GM19035 (cell line): ENCODE data around the gene EPDR1.

Experiments used
- ATAC-seq: cut with Tn5 transposase; IDR thresholded peaks from one replicate; pipeline ENCODE4 v1.9.1; 2021; ENCODE audit not compliant: unreplicated experiment

The EPDR1 gene

GRCh38 chr7:37973915-37974314 lies 53.5 kb downstream of the EPDR1 start:
- no peak for ATAC-seq

GRCh38 chr7:37974711-37975110 lies 54.3 kb downstream of the EPDR1 start:
- no peak for ATAC-seq

- ATAC-seq, result no peak
Measured at GRCh38 chr7:37977243-37977642, 56.8 kb downstream of the EPDR1 start.

GRCh38 chr7:37981664-37982063 lies 61.2 kb downstream of the EPDR1 start:
- ATAC-seq, result no peak

DNA sequence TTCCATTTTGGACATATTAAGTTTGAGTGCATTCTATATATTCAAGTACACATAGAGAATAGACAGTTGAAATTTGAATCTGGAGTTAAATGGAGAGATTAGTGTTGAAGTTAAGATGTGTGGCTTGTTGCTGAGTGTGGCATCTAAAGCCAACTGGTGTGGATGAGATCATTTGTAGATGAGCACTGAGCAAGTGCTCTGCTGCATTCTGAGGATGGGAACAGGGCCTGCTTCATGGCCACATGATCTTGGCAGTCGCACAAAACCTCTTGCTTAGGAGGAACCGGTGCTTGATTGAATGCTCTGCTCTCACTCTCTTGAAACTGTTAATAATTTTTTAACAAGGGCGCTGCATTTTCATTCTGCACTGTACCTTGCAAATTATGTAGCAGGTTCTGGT lies 62.0 kb downstream of the EPDR1 start:
- ATAC-seq, result no peak

GRCh38 chr7:37984750-37985390 lies 64.4 kb downstream of the EPDR1 start:
- no peak for ATAC-seq

DNA sequence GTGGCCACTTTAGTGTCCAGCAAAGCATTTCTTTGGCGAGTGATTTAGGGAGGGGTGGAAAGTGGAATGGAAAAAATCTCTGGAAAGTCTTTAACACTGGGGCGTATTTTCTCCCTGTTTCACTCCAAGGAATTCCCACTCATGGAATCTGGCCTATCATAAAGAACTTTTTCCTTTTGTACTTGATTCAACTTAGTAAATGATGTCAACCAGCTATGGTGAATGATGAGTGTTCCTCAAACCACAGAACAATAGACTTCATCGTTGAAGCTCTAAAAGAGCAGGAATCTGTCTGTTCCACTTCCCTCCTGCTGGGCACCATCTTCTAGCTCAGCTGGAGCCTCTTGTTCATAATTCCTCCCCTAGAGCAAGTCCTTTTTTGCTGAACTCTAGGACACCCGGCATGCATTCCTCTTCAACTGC lies 66.5 kb downstream of the EPDR1 start:
- ATAC-seq, result no peak

DNA sequence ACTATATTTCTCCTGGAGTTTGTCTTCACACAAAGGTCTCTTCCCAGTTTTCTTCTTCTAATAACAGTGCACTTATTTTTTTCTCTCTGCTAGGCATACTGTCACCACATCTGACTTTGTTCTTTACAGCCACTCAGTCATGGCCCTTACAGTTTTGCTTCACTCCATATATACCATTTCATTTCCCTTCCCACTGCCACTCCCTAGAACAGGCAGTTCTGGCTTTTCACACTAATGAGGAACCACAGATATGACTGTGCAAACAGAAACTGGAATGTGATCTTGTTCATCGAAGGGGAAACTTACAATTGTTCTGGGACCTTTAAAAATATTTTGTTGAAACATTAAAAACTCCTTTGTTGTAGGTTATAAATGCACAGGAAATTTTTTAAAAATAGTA lies 67.3 kb downstream of the EPDR1 start:
- ATAC-seq, result no peak

DNA sequence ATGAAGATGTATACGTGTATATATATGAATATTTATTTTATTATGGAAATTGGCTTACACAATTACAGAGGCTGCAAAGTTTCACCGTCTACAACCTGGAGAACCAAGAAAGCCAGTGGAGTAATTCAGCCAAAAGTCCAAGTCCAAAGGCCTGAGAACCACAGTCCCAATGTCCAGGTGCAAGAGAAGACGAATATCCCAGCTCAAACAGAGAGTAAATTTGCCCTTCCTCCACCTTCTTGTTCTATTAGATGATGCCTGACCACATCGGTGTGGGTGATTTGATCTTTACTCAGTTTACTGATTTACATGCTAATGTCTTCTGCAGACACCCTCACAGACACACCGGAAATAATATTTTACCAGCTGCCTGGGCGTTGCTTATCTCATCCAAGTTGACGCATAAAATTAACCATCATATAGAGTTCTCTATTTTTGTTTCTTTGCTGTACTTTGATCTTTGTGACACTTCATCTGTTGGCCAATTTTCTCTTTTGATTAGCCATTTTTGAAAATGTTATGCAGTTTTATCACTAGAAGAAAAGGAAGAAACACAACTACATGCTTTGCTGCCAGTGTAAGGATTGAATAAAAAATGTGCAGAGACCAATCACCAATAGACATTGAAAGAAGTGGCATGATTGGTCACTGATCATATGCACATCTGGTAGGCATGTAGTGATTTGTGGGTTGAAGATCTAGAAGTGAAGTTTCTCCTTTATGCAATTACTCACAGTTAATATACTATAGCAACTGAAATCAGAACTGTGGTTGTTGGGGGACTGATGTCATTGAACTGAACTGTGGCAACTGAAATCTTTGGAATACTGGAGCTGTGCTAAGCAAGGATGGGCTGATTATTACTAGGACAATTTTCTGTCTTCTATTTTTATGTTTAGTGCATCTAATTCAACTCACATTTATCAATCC lies 68.5 kb downstream of the EPDR1 start:
- ATAC-seq, result no peak

DNA sequence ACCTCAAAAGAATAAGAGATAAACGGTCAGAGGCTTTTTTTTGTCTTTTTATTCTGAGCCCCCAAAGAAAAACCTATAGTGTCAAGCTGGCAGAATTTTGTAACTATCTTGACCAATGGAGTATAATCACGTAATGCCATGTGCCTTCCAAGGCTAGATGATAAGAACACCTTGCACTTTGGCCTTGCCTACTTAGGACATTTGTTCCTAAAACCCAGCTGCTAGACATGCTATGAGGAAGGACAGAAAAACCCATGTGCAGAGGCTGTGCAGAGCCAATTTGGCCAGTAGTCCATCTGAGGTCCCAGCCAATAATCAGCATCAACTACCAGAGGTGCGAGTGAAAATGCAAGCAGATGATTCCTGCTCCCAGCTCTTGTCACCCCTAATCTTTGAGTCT lies 69.9 kb downstream of the EPDR1 start:
- ATAC-seq, result no peak

GRCh38 chr7:37993060-37993501 lies 72.6 kb downstream of the EPDR1 start:
- no peak for ATAC-seq

DNA sequence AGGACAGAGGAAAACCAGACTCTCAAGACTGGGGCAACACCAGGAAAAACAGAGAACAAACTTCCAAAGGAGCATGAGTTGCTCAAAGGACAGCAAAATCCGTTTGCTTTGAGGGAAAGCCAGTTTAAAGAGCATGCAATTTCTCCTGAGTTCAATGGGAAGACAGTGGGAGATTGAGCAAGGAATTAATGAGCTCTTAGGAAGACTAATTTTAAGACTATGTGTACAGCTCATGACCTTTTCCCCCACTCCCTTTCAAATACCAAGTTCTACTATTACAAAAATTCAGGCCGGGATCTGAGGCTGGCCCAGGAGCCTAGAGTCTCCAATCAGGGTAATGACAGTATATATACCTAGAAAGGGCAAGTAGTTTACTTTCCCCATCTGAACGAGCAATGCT lies 79.2 kb downstream of the EPDR1 start:
- ATAC-seq, result no peak

- no peak for ATAC-seq
Measured at GRCh38 chr7:38000272-38000671, 79.8 kb downstream of the EPDR1 start.
